GM18858 (cell line): ENCODE measurements around the gene TMEM86A.

Source experiments
- ATAC-seq: cut with Tn5 transposase; IDR thresholded peaks from one replicate; pipeline ENCODE4 v1.9.1; 2021; ENCODE audit not compliant: unreplicated experiment

TMEM86A gene

DNA sequence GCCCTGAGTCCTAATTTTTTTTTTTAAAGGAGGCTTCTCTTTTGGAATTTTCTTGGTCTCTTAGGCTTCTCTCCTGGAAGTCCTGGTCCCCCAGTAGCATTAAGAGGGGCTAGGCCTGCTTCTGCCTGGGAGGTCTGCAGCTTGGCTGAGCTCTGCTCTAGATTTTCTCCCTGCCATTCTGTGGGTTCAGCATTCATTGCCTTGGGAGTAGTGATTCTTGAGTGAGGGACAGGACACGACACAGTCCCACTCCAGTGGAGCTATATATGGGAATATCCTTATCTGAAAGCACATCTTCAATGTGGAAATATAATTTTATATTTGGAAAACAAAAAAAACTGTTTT, 23.7 kb downstream of the TMEM86A start:
- ATAC-seq = no peak

DNA sequence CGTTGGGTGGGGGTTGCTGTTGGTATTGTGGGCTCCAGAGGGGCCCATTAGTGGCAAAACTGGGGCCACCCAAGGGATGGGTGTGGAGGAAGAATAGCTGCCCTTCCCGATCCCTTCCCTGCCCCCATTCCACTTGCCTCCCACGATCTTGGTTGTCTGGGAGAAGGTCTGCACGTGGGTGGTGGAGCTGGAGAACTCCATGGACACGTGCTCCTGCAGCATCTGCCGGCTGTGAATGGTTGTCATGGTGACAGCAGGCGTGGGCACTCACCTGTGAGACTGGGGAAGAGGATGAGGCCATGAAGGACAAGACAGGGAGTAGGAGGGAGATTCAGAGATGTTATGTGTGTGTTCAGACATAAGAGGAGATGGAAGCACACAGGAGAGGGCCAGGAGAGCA, 25.4 kb downstream of the TMEM86A start:
- no peak for ATAC-seq

- ATAC-seq = no peak
Measured at GRCh38 chr11:18726040-18726439, 27.5 kb downstream of the TMEM86A start, which contains the start of gene IGSF22. Gene IGSF22, minus strand, starts transcription at chr11:18726188. Its CDS starts 1,952 bp downstream, at chr11:18724236.

- ATAC-seq = no peak
Measured at GRCh38 chr11:18727479-18728236, 29.1 kb downstream of the TMEM86A start.

- no peak for ATAC-seq
Measured at GRCh38 chr11:18728658-18729057, 30.1 kb downstream of the TMEM86A start.

DNA sequence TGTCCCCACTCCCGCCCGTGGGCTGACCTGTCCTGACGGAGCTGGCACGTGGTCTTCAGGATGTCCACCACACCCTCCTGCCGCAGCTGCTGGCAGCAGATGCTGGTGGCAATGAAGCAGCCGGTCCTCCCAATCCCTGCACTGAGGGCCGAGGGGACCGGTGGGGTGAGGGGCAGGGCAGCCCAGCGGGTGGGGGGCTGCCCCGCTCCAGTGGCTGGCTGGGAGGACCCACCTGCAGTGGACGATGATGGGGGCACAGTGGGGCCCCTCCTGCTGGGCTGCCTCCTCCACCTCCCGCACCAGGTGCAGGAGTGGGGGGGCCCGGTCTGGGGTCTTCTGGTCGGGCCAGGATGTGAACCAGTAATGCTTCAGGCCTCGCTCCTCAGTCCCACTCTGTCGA, 30.8 kb downstream of the TMEM86A start:
- ATAC-seq = no peak

GRCh38 chr11:18730020-18730419, 31.4 kb downstream of the TMEM86A start:
- ATAC-seq = no peak

DNA sequence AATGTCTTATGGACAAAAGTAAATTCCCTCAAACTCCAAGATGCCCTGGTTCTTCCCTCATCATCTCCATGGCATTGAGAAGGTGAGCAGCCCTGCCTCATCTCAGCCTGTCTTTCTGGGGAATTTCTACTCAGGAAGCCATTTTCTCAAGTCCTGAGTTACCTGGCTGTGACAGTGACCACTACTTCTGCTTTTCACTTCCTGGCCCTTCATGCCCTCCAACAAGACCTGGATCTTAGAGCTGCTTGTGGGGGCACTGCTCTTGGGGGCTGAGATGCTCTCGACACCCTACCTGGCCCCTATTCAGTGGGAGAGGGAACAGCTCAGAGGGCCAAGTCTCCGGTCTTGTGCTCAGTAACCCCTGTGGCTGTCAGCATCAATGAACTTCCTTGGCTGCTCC, 32.9 kb downstream of the TMEM86A start:
- no peak for ATAC-seq

- peak; percentile 53 for ATAC-seq
Measured at GRCh38 chr11:18731949-18732821, 33.6 kb downstream of the TMEM86A start.

DNA sequence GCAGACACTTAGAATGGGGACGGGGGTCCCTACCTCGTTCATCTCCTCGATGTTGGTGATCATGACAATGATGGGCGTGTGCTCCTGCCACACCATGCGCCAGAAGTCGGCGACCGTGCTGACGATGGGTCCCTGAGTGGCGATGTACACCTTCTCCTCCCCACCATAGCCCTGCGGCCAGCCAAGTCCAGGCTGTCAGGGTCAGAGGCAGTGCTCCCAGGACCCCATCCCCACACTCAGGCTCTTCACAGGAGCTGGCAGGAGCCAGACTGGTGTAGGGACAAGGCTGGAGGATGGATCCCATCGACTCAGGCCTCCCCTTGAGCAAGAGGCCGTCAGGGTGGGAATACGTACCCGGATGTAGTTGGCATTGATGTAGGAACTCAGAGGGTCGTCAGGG, 34.6 kb downstream of the TMEM86A start:
- ATAC-seq = no peak

- ATAC-seq = no peak
Measured at GRCh38 chr11:18736590-18737148, 38.1 kb downstream of the TMEM86A start.

DNA sequence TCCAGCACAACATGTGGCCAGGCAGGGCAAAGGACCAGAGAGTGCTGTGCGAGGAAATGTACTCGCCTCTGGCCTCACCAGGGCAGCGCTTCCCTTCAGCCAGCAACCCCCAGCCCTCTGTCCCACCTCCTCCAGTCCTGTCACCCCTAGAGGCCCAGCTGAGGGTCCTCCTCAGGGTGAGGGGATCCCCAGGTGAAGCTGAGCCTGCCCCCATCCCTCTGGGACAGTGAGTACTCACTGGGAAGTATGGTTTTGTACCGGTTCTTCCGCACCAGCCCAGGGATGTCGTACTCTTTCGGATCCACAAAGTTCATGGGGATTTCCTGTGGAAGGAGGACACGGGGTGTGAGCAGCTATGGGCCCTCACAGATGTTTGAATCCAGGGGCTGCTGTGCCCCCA, 39.1 kb downstream of the TMEM86A start:
- no peak for ATAC-seq

GRCh38 chr11:18739685-18740084, 41.1 kb downstream of the TMEM86A start:
- no peak for ATAC-seq

GRCh38 chr11:18741783-18742182, 43.2 kb downstream of the TMEM86A start:
- no peak for ATAC-seq

- no peak for ATAC-seq
Measured at GRCh38 chr11:18743365-18743764, 44.8 kb downstream of the TMEM86A start.

DNA sequence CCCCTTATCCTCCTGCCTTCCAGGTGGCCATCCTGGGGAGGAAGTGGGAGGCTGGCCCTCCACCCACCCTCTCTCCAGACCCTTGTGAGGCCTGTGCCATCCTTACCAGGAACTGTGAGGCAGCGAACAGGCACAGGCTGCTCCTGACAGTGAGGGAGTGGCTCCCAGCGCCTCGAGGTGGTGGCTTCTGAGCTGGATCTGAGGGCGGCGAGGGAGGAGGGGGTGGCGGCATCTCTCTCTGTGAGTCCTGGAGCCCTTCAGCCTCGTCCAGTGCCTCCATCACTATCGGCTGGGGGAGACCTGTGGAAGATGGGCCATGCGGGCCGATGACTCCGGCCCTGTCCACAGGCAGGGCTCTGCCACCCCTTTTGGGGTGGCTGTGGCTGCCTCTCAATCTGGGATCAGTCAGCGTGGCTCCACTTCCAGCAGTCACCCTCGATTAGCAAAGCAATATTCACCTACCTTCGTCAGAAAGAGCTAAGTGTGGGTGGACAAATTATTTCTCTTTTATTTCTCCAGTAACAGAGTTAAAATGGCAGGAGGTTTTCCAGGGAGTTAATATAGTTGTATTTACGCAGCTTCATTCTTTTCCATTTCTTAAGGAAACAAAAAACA, 45.4 kb downstream of the TMEM86A start:
- ATAC-seq = no peak

GRCh38 chr11:18745251-18745650, 46.7 kb downstream of the TMEM86A start:
- no peak for ATAC-seq

- no peak for ATAC-seq
Measured at GRCh38 chr11:18748766-18749365, 50.3 kb downstream of the TMEM86A start.

- ATAC-seq = no peak
Measured at GRCh38 chr11:18749681-18750319, 51.2 kb downstream of the TMEM86A start.

DNA sequence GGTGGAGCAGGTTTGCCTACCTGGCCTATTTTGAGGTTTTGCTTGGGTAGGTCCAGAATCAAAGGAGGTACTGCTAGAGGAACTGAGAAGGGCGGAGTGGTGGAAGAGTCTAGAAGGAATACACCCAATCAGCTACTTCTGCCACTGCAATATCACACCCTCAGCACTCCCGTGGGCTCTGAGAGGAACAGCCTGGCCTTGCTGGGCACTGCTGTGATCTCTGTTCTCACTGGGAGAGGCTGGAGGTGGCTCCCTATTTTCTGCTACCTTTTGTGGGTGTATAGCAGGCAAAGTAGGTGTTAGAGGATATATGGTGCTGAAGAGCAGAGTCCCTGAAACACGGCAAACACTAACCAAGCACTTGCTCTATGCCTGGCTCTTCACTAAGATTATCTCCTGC, 52.4 kb downstream of the TMEM86A start:
- no peak for ATAC-seq

DNA sequence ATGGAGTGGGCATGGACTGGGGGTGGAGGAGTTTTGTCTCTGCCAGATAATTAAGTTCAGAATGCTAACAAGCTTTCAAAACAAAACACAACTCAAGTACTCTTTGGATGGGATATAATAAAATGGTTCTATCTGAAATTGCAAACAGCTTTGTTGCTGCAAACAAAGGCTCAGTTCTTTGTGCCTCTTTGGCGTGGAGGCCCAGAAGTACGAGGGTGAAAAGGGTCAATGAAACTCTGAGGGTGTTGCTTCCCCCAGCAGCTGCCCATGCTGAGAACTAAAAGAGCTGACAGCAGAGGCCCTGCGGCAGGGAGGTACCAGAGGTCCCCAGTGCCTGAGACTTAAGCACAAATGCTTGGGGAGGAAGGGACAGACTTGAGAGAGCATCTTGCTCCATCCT, 53.9 kb downstream of the TMEM86A start:
- ATAC-seq = no peak
